Stimulated activated CD4-positive, alpha-beta T cell treated with anti-CD3 and anti-CD28 coated beads, Interleukin-1b, Interleukin-23, amount 100 ng/mL, for 1 hour (primary cell): ENCODE measurements around the gene ADORA3.

Experiments used
- DNase-seq, 2 donors: peaks; one replicate each; pipeline ENCODE4 v3.0.0-alpha.2; 2020; ENCODE audit warnings: low read depth in 2 of 2

ADORA3 gene

GRCh38 chr1:111507411-111508201 lies 4.2 kb upstream of the ADORA3 start:
- DNase-seq, result no peak

GRCh38 chr1:111506561-111506960 lies 3.1 kb upstream of the ADORA3 start:
- no peak for DNase-seq

- no peak for DNase-seq
Observed at GRCh38 chr1:111505641-111506119, 2.2 kb upstream of the ADORA3 start.

GRCh38 chr1:111504097-111504496 lies 664 bp upstream of the ADORA3 start:
- no peak for DNase-seq

- no peak for DNase-seq
Observed at GRCh38 chr1:111501645-111502044, 1.8 kb downstream of the ADORA3 start.

- no peak for DNase-seq
Observed at GRCh38 chr1:111499026-111499785, 4.2 kb downstream of the ADORA3 start.

GRCh38 chr1:111497592-111497991 lies 5.8 kb downstream of the ADORA3 start:
- no peak for DNase-seq

- DNase-seq, result no peak
Observed at GRCh38 chr1:111496398-111496797, 7.0 kb downstream of the ADORA3 start.

GRCh38 chr1:111491070-111491469 lies 12.4 kb downstream of the ADORA3 start:
- no peak for DNase-seq

- DNase-seq, result no peak
Observed at GRCh38 chr1:111490220-111490619, 13.2 kb downstream of the ADORA3 start.

GRCh38 chr1:111489604-111490003 lies 13.8 kb downstream of the ADORA3 start:
- DNase-seq, result no peak

- DNase-seq, result no peak
Observed at GRCh38 chr1:111488669-111489068, 14.8 kb downstream of the ADORA3 start.

- DNase-seq, result no peak
Observed at GRCh38 chr1:111487133-111487532, 16.3 kb downstream of the ADORA3 start.

GRCh38 chr1:111486431-111486830 lies 17.0 kb downstream of the ADORA3 start:
- DNase-seq, result no peak

- DNase-seq, result no peak
Observed at GRCh38 chr1:111484391-111485026, 18.9 kb downstream of the ADORA3 start.

GRCh38 chr1:111483876-111484275 lies 19.6 kb downstream of the ADORA3 start:
- no peak for DNase-seq

- no peak for DNase-seq
Observed at GRCh38 chr1:111483166-111483565, 20.3 kb downstream of the ADORA3 start.

- DNase-seq, result peak in 1 of 2 donors; percentile 30
Observed at GRCh38 chr1:111481387-111482221, 21.8 kb downstream of the ADORA3 start.

- DNase-seq, result no peak
Observed at GRCh38 chr1:111480674-111481073, 22.8 kb downstream of the ADORA3 start.

GRCh38 chr1:111476761-111477309 lies 26.6 kb downstream of the ADORA3 start:
- DNase-seq, result no peak

- DNase-seq, result no peak
Observed at GRCh38 chr1:111476214-111476613, 27.2 kb downstream of the ADORA3 start.
